Kidney (tissue), 14 donors: ENCODE data around the gene TECPR1. TPM values are rescaled to one million over a fixed set of nuclear protein-coding genes. Genes with fewer than 3 reads are reported as not detected.
A peak's percentile ranks its signal among the peaks of the same experiment; 100 is the strongest.

Experiments used
- DNase-seq, 5 donors: peaks; one replicate each; pipeline ENCODE4 v3.0.0-alpha.2; 2013 to 2020
- FAIRE-seq: peaks from 2 replicates; lab custom pipeline; 2012; peaks lifted over from hg19 to GRCh38; lab: Jason Lieb, UNC
- H3K27ac ChIP-seq, 2 donors: one replicate each; pipeline ENCODE4 v1.7.0; 2013; ENCODE audit warnings: low read depth in 2 of 2, low read length in 2 of 2, inconsistent platforms in 1 of 2
- H3K27me3 ChIP-seq: one replicate; pipeline ENCODE4 v1.7.1; 2013; ENCODE audit warnings: low read length, inconsistent platforms; ENCODE audit not compliant: control insufficient read depth, insufficient read depth
- H3K36me3 ChIP-seq, 3 donors: one replicate each; pipeline versions ENCODE4 v1.7.0 to v1.7.1; 2013; ENCODE audit warnings: low read length in 3 of 3, control low read depth in 1 of 3, inconsistent platforms in 1 of 3; ENCODE audit not compliant: insufficient read depth in 3 of 3, control insufficient read depth in 2 of 3
- H3K4me1 ChIP-seq, 3 donors: one replicate each; pipeline versions ENCODE4 v1.7.0 to v1.7.1; 2013; ENCODE audit warnings: low read length in 3 of 3, inconsistent platforms in 1 of 3, low read depth in 1 of 3; ENCODE audit not compliant: control insufficient read depth in 2 of 3, insufficient read depth in 2 of 3
- H3K4me3 ChIP-seq, 3 donors: one replicate each; pipeline versions ENCODE4 v1.7.0 to v1.8.1; 2013; ENCODE audit warnings: low read length in 3 of 3, control low read depth in 1 of 3, inconsistent platforms in 1 of 3
- H3K9ac ChIP-seq, 3 donors: one replicate each; pipeline versions ENCODE4 v1.7.0 to v1.7.1; 2013; ENCODE audit warnings: low read length in 3 of 3, control low read depth in 1 of 3, inconsistent platforms in 1 of 3
- H3K9me3 ChIP-seq, 3 donors: one replicate each; pipeline versions ENCODE4 v1.7.0 to v1.7.1; 2013; ENCODE audit warnings: low read length in 3 of 3, control low read depth in 1 of 3, inconsistent platforms in 1 of 3; ENCODE audit not compliant: control insufficient read depth in 2 of 3, insufficient read depth in 1 of 3
- intact Hi-C: fragments of 100-400 bp; cut with DNase I; formaldehyde crosslinking; loops from one replicate; pipeline ENCODE4 v1.11.1; 2022
- polyA plus RNA-seq: library from polyadenylated mRNA; stranded (reverse); fragments of 350-450 nt; fragmentation: Illumina TruSeq; extraction: RNeasy Lipid Tissue Mini Kit (QIAGEN cat#74804); gene quantifications from one replicate; pipeline ENCODE4 v1.2.3, GENCODE V29; 2014; ENCODE audit warnings: low read depth, low replicate concordance; ENCODE audit not compliant: insufficient read depth
- total RNA-seq: library from RNA; stranded (reverse); fragmentation: NEBNext Ultra II Directional; extraction: Animal tissue kit (Norgen Biotek cat#: 25700); gene quantifications from one replicate; pipeline ENCODE4 v1.2.1, GENCODE V29; 2021
- TF ChIP-seq, protein P1 (sequence below): IDR thresholded peaks from 3 replicates; pipeline ENCODE4 v1.5.1; 2012; ENCODE audit warnings: mild to moderate bottlenecking, moderate library complexity, borderline replicate concordance; ENCODE audit not compliant: insufficient read depth; ENCODE audit errors: extremely low read depth
- donor health status: control.
- donor health status: control.
- donor health status: control.
- donor health status: control.
- donor health status: control.
- donor health status: DM: yes; HTN: yes; CAD: no.
- donor health status: Normal renal cell carcinoma (clear cell type).

The TECPR1 gene
- total and polyA plus RNA-seq, 2 donors from 2014 or later = 5.1 to 39.5 TPM

DNA sequence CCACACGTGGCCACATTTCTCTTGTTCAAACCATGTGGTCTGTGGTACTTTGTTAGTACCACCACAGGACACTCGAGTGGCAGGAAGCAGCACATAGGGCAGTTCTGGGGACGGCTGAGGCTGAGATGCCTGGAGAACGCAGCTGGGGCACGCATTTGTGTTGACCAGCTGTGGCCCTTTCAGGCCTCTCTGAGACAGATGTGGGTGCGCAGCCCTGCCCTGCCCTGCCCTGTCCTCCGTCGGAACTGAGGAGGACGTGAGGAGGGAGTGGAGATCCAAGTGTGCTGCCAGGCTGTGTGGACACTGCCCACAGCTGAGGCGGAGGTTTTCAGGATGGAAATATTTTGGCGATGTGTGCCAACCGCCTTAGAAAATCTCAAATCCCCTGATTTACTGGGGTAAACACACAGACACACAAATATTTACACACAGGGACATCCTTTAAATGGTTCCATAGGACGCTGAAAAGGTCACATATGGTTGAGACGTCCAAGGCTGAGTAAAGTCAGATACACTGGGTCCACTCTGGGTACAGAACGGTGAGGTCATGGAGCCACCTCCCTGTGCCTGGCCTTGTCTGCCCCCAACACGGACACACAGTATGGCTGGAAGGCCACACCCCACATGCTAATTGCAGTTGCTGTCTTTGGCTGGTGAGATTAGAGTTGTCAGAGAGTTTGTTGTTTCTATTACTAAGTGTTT, 26.0 kb downstream of the TECPR1 start:
- peaks cover 0 to 6% (median 0%) of the 10 kb centered on the region in 3 donors for H3K36me3 ChIP-seq
- intact Hi-C loops = no loop called here
- no peaks in the 10 kb centered on the region for H3K4me1 ChIP-seq
- TF ChIP-seq, protein P1, sequence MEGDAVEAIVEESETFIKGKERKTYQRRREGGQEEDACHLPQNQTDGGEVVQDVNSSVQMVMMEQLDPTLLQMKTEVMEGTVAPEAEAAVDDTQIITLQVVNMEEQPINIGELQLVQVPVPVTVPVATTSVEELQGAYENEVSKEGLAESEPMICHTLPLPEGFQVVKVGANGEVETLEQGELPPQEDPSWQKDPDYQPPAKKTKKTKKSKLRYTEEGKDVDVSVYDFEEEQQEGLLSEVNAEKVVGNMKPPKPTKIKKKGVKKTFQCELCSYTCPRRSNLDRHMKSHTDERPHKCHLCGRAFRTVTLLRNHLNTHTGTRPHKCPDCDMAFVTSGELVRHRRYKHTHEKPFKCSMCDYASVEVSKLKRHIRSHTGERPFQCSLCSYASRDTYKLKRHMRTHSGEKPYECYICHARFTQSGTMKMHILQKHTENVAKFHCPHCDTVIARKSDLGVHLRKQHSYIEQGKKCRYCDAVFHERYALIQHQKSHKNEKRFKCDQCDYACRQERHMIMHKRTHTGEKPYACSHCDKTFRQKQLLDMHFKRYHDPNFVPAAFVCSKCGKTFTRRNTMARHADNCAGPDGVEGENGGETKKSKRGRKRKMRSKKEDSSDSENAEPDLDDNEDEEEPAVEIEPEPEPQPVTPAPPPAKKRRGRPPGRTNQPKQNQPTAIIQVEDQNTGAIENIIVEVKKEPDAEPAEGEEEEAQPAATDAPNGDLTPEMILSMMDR = no peak
- no peak overlapping the region for H3K4me3 ChIP-seq
- H3K27me3 ChIP-seq = no peaks in the 10 kb centered on the region
- no peak overlapping the region for H3K9ac ChIP-seq
- H3K9me3 ChIP-seq = no peaks in the 10 kb centered on the region
- FAIRE-seq (no peak), DNase-seq (peak in 1 of 5 donors; percentile 43)
- H3K27ac ChIP-seq = no peak overlapping the region

DNA sequence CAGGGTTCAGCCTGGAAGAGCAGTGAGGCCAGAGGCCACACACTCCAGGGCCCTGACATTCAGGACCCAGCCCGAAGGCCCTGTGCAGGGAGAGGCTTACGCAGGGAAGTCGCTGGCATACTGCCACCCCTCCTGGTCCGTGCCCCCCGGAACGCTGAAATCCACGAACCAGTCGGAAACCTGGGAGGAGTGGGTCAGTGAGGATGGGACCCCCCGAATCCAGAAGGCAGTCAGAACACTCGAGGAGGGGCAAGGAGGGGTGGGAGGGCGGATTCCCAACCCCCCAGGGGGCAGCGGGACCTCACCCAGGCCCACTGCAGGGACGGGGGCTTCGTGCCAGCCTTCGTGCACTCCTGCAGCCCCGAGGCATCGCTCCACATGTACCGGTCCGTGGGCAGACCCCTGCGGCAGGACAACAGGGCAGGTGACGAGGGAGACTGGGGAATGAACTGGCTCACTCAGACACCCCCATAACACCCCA, 27.3 kb downstream of the TECPR1 start:
- no peaks in the 10 kb centered on the region for H3K27me3 ChIP-seq
- H3K4me1 ChIP-seq = no peaks in the 10 kb centered on the region
- H3K9ac ChIP-seq = no peak overlapping the region
- no peak overlapping the region for H3K27ac ChIP-seq
- DNase-seq (peak in 1 of 5 donors; percentile 64), FAIRE-seq (no peak)
- H3K9me3 ChIP-seq = no peaks in the 10 kb centered on the region
- intact Hi-C loops = no loop called here
- peaks cover 0 to 6% (median 0%) of the 10 kb centered on the region in 3 donors for H3K36me3 ChIP-seq
- no peak overlapping the region for H3K4me3 ChIP-seq
- TF ChIP-seq, protein P1 = no peak

DNA sequence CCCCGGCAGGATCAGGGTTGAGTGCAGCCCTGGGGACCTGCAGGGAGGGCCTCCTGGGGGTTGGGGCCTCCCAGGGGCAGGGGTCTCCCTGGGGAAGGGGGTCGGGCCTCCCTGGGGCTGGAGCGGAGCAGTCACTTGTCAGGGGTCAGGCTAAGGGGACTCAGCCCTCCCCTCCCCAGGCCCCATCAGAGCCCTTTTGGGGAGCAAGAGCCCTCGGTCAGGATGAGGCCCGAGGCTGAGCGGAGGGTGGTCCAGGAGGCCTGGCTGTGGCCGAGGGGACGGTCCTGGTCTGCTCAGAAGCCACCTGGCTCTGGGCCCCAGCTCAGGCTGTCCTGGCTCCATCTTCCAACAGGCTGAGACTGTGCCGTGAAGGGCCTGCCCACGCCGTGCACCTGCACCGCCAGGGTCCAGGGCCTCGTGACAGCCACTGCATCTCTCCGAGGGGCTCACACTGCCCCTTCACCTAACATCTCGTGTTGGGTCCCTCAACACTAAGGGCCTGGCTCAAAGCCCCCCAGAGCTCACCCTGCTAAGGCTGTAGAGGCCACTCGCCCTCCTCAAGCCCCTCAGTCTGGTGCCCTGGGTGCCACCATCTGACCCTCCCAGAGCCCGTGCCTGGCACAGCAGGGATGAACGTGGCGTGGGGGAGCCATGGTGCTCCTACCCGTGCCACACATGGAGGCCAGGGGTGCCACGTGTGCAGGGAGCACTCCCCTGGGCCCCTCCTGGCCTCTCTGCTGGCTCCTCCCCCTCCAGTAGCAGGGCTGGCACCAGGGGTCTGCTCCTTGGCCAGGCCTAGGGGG, 27.9 kb downstream of the TECPR1 start:
- Histone ChIP-seq H3K9ac (no peak overlapping the region), H3K27ac (no peak overlapping the region), H3K4me3 (no peak overlapping the region), H3K4me1 (no peaks in the 10 kb centered on the region), H3K9me3 (no peaks in the 10 kb centered on the region), H3K27me3 (no peaks in the 10 kb centered on the region), H3K36me3 (peaks cover 0 to 6% (median 0%) of the 10 kb centered on the region in 3 donors)
- TF ChIP-seq, protein P1 = no peak
- intact Hi-C loops = no loop called here
- no peak for FAIRE-seq
- DNase-seq = peak in 1 of 5 donors; percentile 62
